Mucosa of descending colon (tissue), 3 donors: ENCODE data around the gene TCERG1L. TPM values are rescaled to one million over a fixed set of nuclear protein-coding genes. Genes with fewer than 3 reads are reported as not detected.
"Not testable (repeated sequence)": the region's sequence is repeated elsewhere in the genome, so short reads cannot be mapped to it uniquely, and the experiment has no call there.

Experiments used
- ATAC-seq: fragments of 200-7000 bp; cut with Tn5 transposase; one replicate; pipeline ENCODE4 v1.9.1; 2020; ENCODE audit warnings: mild to moderate bottlenecking, moderate library complexity
- DNase-seq, 3 donors: peaks; one replicate each; pipeline ENCODE4 v3.0.0-alpha.2; 2020
- H3K36me3 ChIP-seq: fragments of 200-600 bp; one replicate; pipeline ENCODE4 v1.8.0; 2021; ENCODE audit warnings: low read depth, mild to moderate bottlenecking
- H3K4me1 ChIP-seq: fragments of 200-600 bp; one replicate; pipeline ENCODE4 v1.8.0; 2021; ENCODE audit warnings: low read depth, mild to moderate bottlenecking
- H3K4me3 ChIP-seq: fragments of 200-600 bp; one replicate; pipeline ENCODE4 v1.8.0; 2021; ENCODE audit warnings: mild to moderate bottlenecking
- H3K9me3 ChIP-seq: fragments of 200-600 bp; one replicate; pipeline ENCODE4 v1.8.0; 2021; ENCODE audit warnings: mild to moderate bottlenecking
- CTCF ChIP-seq: fragments of 200-600 bp; IDR thresholded peaks from one replicate; pipeline ENCODE4 v1.8.0; 2022; ENCODE audit warnings: antibody characterized with exemption, mild to moderate bottlenecking
- intact Hi-C, 2 donors: fragments of 100-400 bp; cut with DNase I in 1 of 2; cut with micrococcal nuclease in 1 of 2; formaldehyde crosslinking; loops; one replicate each; pipeline versions ENCODE4 v1.11.0 to v1.11.1; 2022; cut with DNase I, micrococcal nuclease
- total RNA-seq, 3 donors: library from RNA; stranded (reverse); fragmentation: NEBNext Ultra II Directional in 2 of 3; extraction: Animal tissue kit (Norgen Biotek cat#: 25700) in 2 of 3; gene quantifications; one replicate each; pipeline versions ENCODE4 v1.2.1 to v1.2.4, GENCODE V29; 2021 to 2023
- donor health status: DM: no; HTN: no; CAD: no; lungs with moderate emphysema.
- donor health status: DM: no; HTN: no; CAD: no.
- donor health status: DM: no; HTN: yes; CAD: no.

The TCERG1L gene
- total RNA-seq, 3 donors from 2014 or later: not detected

- TF ChIP-seq CTCF: no peak
- intact Hi-C loops: no loop called here
These were observed 70.8 kb downstream of the TCERG1L start for GRCh38 chr10:131240691-131241090.

DNA sequence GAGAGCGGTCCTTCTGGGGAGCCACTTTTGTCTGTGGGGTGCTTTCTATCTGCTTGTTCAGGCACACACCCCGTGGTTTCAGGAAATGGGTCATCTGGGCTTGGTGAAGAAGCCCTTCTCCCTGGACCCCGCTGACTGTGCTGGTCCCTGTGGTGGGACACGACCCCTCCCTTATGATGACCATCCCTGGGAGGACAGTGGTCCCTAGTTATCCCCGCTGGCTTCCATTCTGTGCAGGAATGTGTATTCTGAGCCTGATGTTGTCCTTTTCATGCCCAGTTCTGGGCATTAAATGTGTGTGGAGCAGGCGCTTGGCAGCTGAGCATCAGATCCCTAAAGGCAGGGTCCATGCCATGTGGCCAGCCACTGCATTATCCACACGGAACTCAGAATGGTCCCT, 71.6 kb downstream of the TCERG1L start:
- no peak for ATAC-seq
- intact Hi-C loops: no loop called here

More at GRCh38 chr10:131240691-131241090, 70.8 kb downstream of the TCERG1L start:
- no peak overlapping the region for H3K4me3 ChIP-seq
- no peak for DNase-seq
- ATAC-seq: no peak
- no peaks in the 10 kb centered on the region for H3K9me3 ChIP-seq
- no peaks in the 10 kb centered on the region for H3K36me3 ChIP-seq
- H3K4me1 ChIP-seq: no peaks in the 10 kb centered on the region

GRCh38 chr10:131239450-131239849, 72.1 kb downstream of the TCERG1L start:
- DNase-seq (no peak), ATAC-seq (no peak)
- no peaks in the 10 kb centered on the region for H3K36me3 ChIP-seq
- TF ChIP-seq CTCF: no peak
- no peaks in the 10 kb centered on the region for H3K9me3 ChIP-seq
- H3K4me3 ChIP-seq: no peak overlapping the region
- intact Hi-C loops: no loop called here
- H3K4me1 ChIP-seq: no peaks in the 10 kb centered on the region

More for the DNA sequence above, 71.6 kb downstream of the TCERG1L start:
- H3K4me1 ChIP-seq: no peaks in the 10 kb centered on the region
- no peak for TF ChIP-seq CTCF
- H3K4me3 ChIP-seq: no peak overlapping the region
- H3K36me3 ChIP-seq: no peaks in the 10 kb centered on the region
- H3K9me3 ChIP-seq: no peaks in the 10 kb centered on the region
- DNase-seq: no peak

GRCh38 chr10:131238669-131239280, 72.7 kb downstream of the TCERG1L start:
- intact Hi-C loops: no loop called here
- Histone ChIP-seq H3K4me1 (no peaks in the 10 kb centered on the region), H3K9me3 (peaks cover 4% of the 10 kb centered on the region), H3K4me3 (no peak overlapping the region), H3K36me3 (no peaks in the 10 kb centered on the region)
- DNase-seq (no peak), ATAC-seq (no peak)
- TF ChIP-seq CTCF: no peak

GRCh38 chr10:131237991-131238651, 73.4 kb downstream of the TCERG1L start:
- no peak for ATAC-seq
- intact Hi-C loops: no loop called here

GRCh38 chr10:131234606-131235005, 76.9 kb downstream of the TCERG1L start:
- intact Hi-C loops, H3K36me3 ChIP-seq, DNase-seq, H3K4me1 ChIP-seq, ATAC-seq, H3K4me3 ChIP-seq: not testable (repeated sequence)
- peaks cover 13% of the 10 kb centered on the region for H3K9me3 ChIP-seq

More at GRCh38 chr10:131237991-131238651, 73.4 kb downstream of the TCERG1L start:
- H3K4me1 ChIP-seq: no peaks in the 10 kb centered on the region
- H3K9me3 ChIP-seq: peaks cover 4% of the 10 kb centered on the region
- DNase-seq: no peak
- no peak for TF ChIP-seq CTCF
- no peaks in the 10 kb centered on the region for H3K36me3 ChIP-seq
- no peak overlapping the region for H3K4me3 ChIP-seq
